NCI-H2196 (cell line): ENCODE results near the gene MPP1.

ENCODE experiments used
- DNase-seq: peaks from one replicate; lab custom pipeline; 2025; ENCODE audit not compliant: unreplicated experiment; lab: John Stamatoyannopoulos, UW

MPP1 gene

DNA sequence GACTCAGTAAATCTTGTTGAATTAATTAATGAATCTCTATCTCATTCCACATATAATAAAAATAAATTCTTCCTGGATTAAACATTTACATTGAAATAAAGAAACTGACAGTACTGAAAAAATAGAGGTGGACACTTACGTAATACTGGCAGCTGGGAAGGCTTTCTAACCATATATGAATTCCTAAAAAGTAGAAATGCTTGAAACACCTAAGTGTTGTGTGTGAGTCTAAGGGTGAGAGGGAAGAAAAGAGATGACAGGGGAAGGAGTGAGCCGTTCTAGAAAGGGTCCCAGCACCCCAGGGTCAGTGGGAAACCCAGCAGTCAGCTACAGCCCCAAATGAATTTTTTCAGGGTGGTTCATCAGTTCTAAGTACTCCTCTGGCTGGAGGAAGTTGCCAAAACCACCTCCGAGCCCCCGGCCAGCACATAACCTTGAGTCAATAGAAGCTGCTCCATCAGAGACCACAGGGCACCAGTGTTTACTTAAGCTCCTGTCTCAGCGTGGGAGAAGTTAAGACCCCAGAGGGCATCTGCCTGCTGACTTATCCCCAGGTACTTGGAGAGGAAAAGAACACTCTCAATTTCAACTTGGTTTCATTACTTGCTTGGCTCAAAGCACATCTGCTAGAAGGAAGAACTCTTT, 72.7 kb downstream of the MPP1 start:
- no peak for DNase-seq

DNA sequence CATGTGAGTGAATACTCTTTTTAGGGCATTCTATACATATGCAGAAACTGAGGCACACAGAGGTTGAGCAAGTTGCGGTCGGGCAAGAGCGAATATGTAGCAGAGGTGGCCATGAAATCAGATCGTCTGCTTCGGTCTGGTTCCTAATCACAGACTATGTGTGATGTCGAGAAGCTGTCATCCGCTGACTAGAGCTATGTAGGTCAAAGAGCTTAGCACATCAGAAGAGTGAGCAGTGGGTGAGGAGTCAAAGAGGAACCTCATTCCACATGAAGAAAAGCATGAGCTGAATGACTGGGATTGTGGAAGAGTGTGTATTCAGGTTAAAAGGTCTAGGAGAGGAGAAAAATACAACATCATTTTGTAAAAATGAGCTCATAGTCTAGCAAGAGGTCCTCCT, 73.4 kb downstream of the MPP1 start:
- no peak for DNase-seq

DNA sequence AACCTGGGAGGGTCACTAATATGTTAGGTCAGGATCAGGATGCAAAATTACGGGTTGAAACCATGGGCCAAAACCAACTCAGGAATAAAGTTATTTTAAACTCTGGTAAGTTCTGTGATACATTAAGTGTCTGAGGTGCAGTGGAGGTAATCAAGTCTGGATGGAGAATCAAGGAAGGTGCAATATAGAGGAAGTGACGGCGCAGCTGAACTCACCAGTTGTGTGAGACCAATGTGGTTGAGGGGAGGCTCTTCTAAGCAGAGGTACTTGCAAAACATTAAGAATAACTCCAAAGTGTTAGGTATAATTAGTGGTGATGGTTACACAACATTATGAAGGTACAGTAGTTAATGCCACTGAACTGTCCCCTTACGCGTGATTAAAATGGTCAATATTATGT, 74.1 kb downstream of the MPP1 start:
- no peak for DNase-seq

DNA sequence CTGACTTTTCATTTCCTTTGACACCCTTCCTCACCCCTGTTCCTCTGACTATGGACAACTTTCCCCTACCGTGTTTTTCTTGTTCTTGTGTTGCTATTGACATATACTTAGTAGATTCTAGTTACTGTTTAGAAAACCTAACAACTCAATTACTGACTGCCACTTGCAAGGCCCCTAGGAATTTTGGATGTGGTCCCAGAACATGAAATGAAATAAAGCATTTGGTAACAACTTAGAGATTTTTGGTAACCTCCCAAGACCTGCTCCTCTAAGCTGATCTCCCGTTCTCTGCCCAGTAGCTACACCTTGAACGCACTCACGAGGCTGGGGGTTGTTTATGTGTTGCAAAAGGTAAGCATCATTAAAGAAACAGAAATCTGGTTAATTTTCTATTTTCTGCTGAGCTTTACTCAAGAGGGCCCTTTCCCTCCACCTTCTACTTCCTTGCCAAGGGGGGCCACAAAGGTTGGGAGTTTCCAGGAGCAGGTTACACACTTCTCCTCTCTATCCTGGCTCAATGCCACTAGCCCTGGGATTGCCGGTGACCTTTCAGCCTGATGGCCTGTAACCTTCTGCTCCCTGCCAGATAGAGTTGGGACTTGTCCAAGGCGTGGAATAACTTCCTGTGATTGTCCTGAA, 74.9 kb downstream of the MPP1 start:
- DNase-seq = peak; percentile 31

DNA sequence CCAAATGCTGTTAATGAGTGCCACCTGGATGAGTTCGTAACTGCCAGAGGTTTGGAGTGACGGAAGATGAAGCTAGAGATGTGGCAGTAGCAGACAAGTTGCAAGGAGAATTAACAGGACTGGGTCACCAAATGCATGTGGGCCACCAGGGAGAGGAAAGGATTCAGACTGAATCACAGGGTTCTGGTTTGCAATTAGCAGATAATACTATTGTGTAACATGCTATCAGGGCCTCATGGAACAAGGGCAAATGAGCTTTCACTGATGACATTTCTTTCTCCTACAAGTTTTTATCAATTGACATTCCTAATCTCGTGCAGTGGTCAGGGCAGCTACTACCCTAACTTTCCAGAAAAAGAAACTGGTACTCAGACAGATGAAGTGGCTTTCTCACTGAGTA, 75.8 kb downstream of the MPP1 start:
- DNase-seq = no peak
